GM15510 (cell line): Measurements from ENCODE around the gene TDRKH.

Experiments used
- POLR2A ChIP-seq: IDR thresholded peaks from 3 replicates; pipeline ENCODE4 v1.6.1; 2011; ENCODE audit warnings: borderline replicate concordance; ENCODE audit not compliant: insufficient read length; ENCODE audit errors: extremely low read depth

Gene TDRKH

GRCh38 chr1:151790940-151791651 is 796 bp upstream of the TDRKH start:
- no peak for TF ChIP-seq POLR2A

DNA sequence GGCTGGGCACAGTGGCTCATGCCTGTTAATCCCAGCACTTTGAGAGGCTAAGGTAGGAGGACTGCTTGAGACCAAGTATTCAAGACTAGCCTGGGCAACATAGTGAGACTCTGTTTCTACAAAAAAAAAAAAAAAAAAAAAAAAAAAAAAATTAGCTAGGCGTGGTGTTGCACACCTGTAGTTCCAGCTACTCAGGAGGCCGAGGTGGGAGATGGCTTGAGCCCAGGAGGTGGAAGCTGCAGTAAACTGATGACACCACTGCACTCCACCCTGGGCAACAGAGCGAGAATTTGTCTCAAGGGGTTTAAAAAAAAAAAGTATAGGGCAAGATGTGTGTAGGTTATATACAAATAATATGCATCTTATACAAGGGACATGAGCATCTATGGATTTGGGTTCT is 2.6 kb downstream of the TDRKH start:
- TF ChIP-seq POLR2A, result no peak

DNA sequence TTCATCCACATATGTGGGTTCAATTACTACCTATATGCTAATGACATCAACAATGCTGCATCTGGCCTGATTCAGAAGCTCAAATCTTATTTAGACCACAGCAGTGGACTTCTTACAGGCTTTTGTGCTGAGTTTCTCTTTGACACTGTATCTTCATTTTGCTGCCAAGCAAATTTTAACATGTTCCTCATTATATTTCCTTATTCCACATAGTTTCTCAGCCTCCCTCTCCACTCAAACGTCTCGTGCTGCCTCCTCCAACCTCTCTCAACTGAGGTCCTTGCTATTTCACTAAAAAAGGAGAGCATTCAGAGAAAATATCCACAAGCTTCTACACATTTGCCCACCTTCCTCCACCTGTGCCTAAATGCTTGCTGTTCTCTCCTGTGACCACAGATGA is 6.5 kb downstream of the TDRKH start:
- TF ChIP-seq POLR2A, result no peak

- TF ChIP-seq POLR2A, result no peak
Measured at GRCh38 chr1:151782741-151783140, 7.6 kb downstream of the TDRKH start.

- no peak for TF ChIP-seq POLR2A
Measured at GRCh38 chr1:151779852-151780251, 10.4 kb downstream of the TDRKH start.

GRCh38 chr1:151777317-151777716 is 13.0 kb downstream of the TDRKH start:
- no peak for TF ChIP-seq POLR2A

DNA sequence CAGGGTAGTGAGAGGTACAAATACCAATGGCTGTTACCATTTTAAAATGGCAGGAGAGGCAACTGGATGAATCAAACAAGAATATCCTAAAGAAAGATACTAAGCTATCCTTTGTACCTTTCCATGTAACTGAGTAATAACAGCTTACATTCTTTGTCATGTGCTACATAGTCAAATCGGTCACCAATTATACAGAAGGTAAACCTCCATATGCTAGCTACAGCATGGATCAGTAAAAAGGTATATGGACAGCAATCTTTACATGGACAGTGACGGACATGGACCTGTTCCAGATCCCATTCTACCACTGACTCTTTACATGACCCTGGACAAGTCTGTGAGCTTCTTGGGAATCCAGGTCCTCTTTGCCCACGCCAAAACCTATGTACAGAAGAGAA is 13.6 kb downstream of the TDRKH start:
- TF ChIP-seq POLR2A, result no peak

GRCh38 chr1:151775894-151776664 is 14.2 kb downstream of the TDRKH start:
- no peak for TF ChIP-seq POLR2A

DNA sequence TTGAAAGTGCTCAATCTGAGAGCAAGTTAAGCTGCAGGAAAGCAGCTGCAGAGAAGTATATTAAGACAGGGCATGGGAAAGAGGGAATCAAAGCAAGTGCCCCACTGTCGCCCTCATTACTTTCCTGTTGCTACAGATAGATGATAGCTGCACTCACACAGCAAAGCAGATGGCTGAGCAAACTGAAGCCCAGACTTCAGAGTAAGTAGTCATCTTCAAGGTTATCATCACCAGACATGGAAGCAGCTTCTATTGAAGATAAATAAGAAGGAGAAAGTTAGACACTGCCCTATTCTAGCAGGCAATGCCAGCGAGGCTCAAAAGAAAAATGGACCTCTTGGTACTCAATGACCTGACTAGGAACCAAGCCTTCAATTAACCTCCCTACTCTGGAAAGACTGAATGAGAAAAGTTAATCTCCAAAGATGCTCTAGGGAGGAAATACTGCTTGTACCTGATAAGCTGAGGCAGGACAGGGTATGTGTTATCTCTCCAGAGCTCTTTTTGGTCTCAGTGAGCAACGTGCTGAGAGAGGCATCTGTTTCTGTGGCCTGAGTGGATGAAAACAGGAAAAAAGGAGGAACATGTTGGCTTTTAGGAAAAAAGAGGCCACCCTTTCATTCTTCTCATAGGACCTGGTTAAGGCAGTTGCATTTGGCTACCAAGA is 15.9 kb downstream of the TDRKH start:
- TF ChIP-seq POLR2A, result no peak

GRCh38 chr1:151773702-151774101 is 16.6 kb downstream of the TDRKH start:
- no peak for TF ChIP-seq POLR2A

- TF ChIP-seq POLR2A, result no peak
Measured at GRCh38 chr1:151763990-151764389, 26.3 kb downstream of the TDRKH start.

DNA sequence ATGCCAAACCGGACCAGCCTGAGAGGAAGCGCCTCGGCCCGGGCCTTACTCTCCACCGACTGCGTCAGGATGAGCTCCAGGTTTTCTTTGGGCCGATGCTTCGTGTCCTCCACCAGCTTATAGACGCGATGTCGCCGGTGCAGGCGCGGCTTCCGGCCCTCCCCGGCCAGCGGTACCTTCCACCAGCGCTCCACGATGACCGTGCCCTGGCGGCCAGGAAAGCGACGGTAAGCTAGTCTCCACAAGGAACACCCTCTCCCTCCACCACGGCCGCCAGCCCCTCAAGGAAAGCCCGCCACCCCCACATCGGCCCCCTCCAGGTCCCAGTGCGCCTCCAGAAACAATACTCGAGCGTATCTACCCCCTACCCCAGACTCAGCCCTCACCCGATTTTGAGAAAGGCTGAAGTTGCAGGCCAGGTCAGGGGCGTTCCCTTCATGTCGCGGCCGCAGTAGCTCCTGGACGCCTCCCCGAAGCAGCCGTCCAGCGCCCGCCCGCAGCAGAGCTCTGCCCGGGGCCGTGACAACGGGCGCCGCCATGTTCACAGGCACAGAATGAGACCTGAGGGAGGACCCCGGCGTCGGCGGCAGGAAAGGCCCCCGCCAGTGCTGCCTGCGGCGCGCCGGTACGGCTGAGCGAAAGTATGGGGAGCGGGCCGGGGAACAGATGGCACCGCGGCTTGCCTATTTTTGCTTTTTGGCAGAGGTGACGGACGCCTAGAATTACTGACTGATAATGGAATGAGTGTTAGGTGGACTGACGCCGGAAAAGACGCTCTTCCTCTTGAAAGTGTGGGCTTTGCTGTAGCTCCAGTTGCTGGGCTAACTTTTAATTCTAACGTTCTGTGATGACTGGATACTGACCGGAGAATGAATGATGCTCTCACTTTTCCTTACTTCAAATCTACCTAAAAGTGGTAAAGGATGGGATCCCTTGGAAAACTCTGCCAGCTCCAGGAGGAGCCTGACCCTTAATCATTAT is 27.1 kb downstream of the TDRKH start, which contains the start of gene MRPL9:
Gene MRPL9, minus strand, starts transcription at position 556 of the 981 bp plus-strand sequence. Its CDS starts 17 bp downstream, at position 539.
- peak; percentile 83 for TF ChIP-seq POLR2A

DNA sequence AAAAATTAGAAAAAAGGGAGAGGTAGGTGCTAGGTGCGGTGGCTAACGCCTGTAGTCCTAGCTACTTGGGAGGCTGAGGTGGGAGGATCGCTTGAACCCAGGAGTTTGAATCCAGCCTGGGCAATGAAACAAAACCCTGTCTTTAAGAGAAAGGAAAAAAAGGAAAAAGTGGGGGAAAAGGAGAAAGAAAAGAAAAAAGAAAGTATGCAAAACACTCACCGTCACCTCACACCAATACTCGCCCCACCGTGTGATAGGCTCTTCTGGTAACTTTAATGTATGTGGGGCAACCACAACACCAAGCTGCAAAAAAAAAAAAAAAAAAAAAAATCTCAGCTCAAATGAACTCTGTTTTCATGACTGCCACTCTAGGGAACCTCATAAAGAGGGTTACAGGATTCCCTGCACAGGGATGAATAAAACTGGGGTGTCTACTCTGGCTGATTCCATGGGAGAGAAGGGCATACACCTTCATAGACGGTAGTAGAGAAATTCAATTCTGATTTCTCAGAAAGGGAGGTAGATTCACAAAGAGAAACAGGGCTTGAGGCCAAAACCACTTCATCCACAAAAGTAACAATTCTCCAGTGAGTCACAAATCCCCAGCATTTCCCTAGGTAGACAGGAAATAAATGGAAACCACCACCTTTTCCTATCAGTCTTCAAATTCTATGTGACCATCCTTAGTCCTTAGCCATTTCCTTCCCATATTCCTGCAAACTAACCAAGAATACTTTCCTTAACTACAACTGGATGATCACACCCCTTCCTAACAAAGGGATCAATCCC is 29.5 kb downstream of the TDRKH start:
- no peak for TF ChIP-seq POLR2A

- TF ChIP-seq POLR2A, result no peak
Measured at GRCh38 chr1:151759241-151759640, 31.1 kb downstream of the TDRKH start.

DNA sequence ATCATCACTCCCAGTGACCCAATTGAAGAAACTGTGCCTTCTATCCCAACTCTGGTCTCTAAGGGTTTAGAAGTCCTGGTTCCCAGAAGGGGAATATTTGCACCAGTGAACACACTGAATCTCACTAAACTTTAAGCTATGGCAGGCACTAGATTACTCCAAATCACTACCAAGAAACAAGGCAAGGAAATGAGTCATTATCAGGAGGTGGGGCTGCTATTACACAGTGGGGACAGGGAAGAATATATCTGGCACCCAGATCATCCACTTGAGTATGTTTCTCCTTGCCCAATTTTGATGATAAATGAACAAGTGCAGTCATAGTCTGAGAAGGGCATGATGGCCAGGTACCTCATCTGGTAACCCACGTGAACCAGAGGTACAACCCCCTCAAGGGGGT is 34.0 kb downstream of the TDRKH start:
- no peak for TF ChIP-seq POLR2A
